ENCODE results near the gene NR5A2. TPM values are rescaled to one million over a fixed set of nuclear protein-coding genes. Genes with fewer than 3 reads are reported as not detected.

NR5A2 gene
- polyA plus RNA-seq, 1 donor (not counting 4 experiments of a cell fraction or from before 2014, with no cell fraction given) = 0.05 TPM

GRCh38 chr1:200150006-200150405, 122.5 kb downstream of the NR5A2 start:
- H3K9ac ChIP-seq (ENCODE audit: control insufficient read depth, extremely low read depth, insufficient read depth, low read length) = no peak overlapping the region
- no peaks in the 10 kb centered on the region for H3K9me1 ChIP-seq (ENCODE audit: control insufficient read depth, extremely low read depth, insufficient read depth, low read length)
- TF ChIP-seq EZH2 (IDR thresholded peaks at IDR 0.05; ENCODE audit: low read length) (no peak), CTCF (optimal IDR thresholded peaks at IDR 0.05 in 1 of 3, IDR thresholded peaks at IDR 0.05 in 1 of 3, conservative IDR thresholded peaks at IDR 0.05 in 1 of 3; ENCODE audit: extremely low read depth in 1 of 3, insufficient read depth in 2 of 3, low read length in 3 of 3) (no peak)
- H2AFZ ChIP-seq (ENCODE audit: control insufficient read depth, low read length) = no peak overlapping the region
- no peaks in the 10 kb centered on the region for H3K36me3 ChIP-seq (ENCODE audit: control insufficient read depth in 2 of 2, extremely low read depth in 1 of 2, insufficient read depth in 2 of 2, low read length in 2 of 2)
- no peak overlapping the region for H3K4me3 ChIP-seq (ENCODE audit: control insufficient read depth in 2 of 3, extremely low read depth in 1 of 3, insufficient read depth in 2 of 3, low read depth in 1 of 3, low read length in 3 of 3)
- no peaks in the 10 kb centered on the region for H3K9me3 ChIP-seq (ENCODE audit: control insufficient read depth, low read depth, low read length)
- no peak overlapping the region for H3K4me2 ChIP-seq (ENCODE audit: control insufficient read depth, extremely low read depth, insufficient read depth, low read depth, low read length)
- DNase-seq (ENCODE audit: low read depth, low spot score) = no peak
- no peak for FAIRE-seq
- H3K27ac ChIP-seq (ENCODE audit: control insufficient read depth, insufficient read depth, low read length) = no peak overlapping the region
- H3K27me3 ChIP-seq (ENCODE audit: control insufficient read depth, extremely low read depth, insufficient read depth, low read length) = no peaks in the 10 kb centered on the region
- dilution Hi-C loops (cut with MboI; ENCODE audit: extremely low pct_ligation_motif_present, low sequenced_read_pairs) = no loop called here
- H4K20me1 ChIP-seq (ENCODE audit: control insufficient read depth, extremely low read depth, insufficient read depth, low read length) = no peaks in the 10 kb centered on the region
- no peaks in the 10 kb centered on the region for H3K79me2 ChIP-seq (ENCODE audit: control insufficient read depth, insufficient read depth, low read length)
- H3K4me1 ChIP-seq (ENCODE audit: control insufficient read depth, extremely low read depth, insufficient read depth, low read length) = peaks cover 24% of the 10 kb centered on the region

GRCh38 chr1:200150721-200151120, 123.2 kb downstream of the NR5A2 start:
- H3K79me2 ChIP-seq (ENCODE audit: control insufficient read depth, insufficient read depth, low read length) = no peaks in the 10 kb centered on the region
- TF ChIP-seq EZH2 (IDR thresholded peaks at IDR 0.05; ENCODE audit: low read length) (no peak), CTCF (optimal IDR thresholded peaks at IDR 0.05 in 1 of 3, IDR thresholded peaks at IDR 0.05 in 1 of 3, conservative IDR thresholded peaks at IDR 0.05 in 1 of 3; ENCODE audit: extremely low read depth in 1 of 3, insufficient read depth in 2 of 3, low read length in 3 of 3) (no peak)
- dilution Hi-C loops (cut with MboI; ENCODE audit: extremely low pct_ligation_motif_present, low sequenced_read_pairs) = no loop called here
- peak overlapping the region; percentile 66 for H3K4me2 ChIP-seq (ENCODE audit: control insufficient read depth, extremely low read depth, insufficient read depth, low read depth, low read length)
- H3K9me3 ChIP-seq (ENCODE audit: control insufficient read depth, low read depth, low read length) = no peaks in the 10 kb centered on the region
- no peak overlapping the region for H3K27ac ChIP-seq (ENCODE audit: control insufficient read depth, insufficient read depth, low read length)
- peak; percentile 91 for FAIRE-seq
- H3K4me3 ChIP-seq (ENCODE audit: control insufficient read depth in 2 of 3, extremely low read depth in 1 of 3, insufficient read depth in 2 of 3, low read depth in 1 of 3, low read length in 3 of 3) = no peak overlapping the region
- H3K27me3 ChIP-seq (ENCODE audit: control insufficient read depth, extremely low read depth, insufficient read depth, low read length) = no peaks in the 10 kb centered on the region
- H3K4me1 ChIP-seq (ENCODE audit: control insufficient read depth, extremely low read depth, insufficient read depth, low read length) = peaks cover 24% of the 10 kb centered on the region
- H3K36me3 ChIP-seq (ENCODE audit: control insufficient read depth in 2 of 2, extremely low read depth in 1 of 2, insufficient read depth in 2 of 2, low read length in 2 of 2) = no peaks in the 10 kb centered on the region
- H3K9ac ChIP-seq (ENCODE audit: control insufficient read depth, extremely low read depth, insufficient read depth, low read length) = no peak overlapping the region
- H4K20me1 ChIP-seq (ENCODE audit: control insufficient read depth, extremely low read depth, insufficient read depth, low read length) = no peaks in the 10 kb centered on the region
- H2AFZ ChIP-seq (ENCODE audit: control insufficient read depth, low read length) = no peak overlapping the region
- H3K9me1 ChIP-seq (ENCODE audit: control insufficient read depth, extremely low read depth, insufficient read depth, low read length) = no peaks in the 10 kb centered on the region
- no peak for DNase-seq (ENCODE audit: low read depth, low spot score)

All from keratinocyte (primary cell).